ENCODE results near the gene ADGRG6.

DNA sequence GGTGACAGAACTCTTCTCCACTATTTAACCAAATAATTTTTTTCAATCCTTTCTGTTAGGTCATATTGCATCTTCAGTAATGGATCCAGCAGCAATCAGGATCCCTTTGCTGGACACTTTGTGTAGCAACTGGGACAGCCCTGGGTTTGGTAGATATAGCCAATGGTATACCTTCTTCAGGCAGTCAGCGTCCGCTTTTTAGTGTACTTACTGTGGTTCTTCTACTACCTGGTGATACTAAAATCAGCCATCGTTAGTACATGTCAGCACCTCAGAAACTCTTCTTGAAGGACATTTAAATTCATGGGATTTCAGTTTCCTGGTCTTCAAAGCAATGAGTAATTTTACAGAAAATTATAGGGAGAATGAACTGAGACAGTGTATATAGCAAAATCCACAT is 93.5 kb downstream of the ADGRG6 start:
- TF ChIP-seq, protein P1, sequence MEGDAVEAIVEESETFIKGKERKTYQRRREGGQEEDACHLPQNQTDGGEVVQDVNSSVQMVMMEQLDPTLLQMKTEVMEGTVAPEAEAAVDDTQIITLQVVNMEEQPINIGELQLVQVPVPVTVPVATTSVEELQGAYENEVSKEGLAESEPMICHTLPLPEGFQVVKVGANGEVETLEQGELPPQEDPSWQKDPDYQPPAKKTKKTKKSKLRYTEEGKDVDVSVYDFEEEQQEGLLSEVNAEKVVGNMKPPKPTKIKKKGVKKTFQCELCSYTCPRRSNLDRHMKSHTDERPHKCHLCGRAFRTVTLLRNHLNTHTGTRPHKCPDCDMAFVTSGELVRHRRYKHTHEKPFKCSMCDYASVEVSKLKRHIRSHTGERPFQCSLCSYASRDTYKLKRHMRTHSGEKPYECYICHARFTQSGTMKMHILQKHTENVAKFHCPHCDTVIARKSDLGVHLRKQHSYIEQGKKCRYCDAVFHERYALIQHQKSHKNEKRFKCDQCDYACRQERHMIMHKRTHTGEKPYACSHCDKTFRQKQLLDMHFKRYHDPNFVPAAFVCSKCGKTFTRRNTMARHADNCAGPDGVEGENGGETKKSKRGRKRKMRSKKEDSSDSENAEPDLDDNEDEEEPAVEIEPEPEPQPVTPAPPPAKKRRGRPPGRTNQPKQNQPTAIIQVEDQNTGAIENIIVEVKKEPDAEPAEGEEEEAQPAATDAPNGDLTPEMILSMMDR (IDR thresholded peaks at IDR 0.05): no peak
- no peak for TF ChIP-seq EP300 (IDR thresholded peaks at IDR 0.05)

Measured in ovary (tissue), 3 donors.